ENCODE measurements around the gene TBC1D2B.

GRCh38 chr15:78103406-78104118 is 26.1 kb upstream of the TBC1D2B start:
- no peak for TF ChIP-seq POLR2A (IDR thresholded peaks at IDR 0.05; ENCODE audit: low read depth)
- no peak for TF ChIP-seq EP300 (IDR thresholded peaks at IDR 0.05)
- TF ChIP-seq CTCF (IDR thresholded peaks at IDR 0.05): no peak

Measured in esophagus muscularis mucosa (tissue), 4 donors.